OCI-LY3 (cell line): Measurements from ENCODE around the gene SERGEF.

Experiments
- EZH2phosphoT487 ChIP-seq: fragments of 200-600 bp; shearing (Covaris generic); IDR thresholded peaks from 2 replicates; pipeline ENCODE4 v1.6.1; 2018; ENCODE audit warnings: antibody characterized with exemption, mixed run types, low read depth
- TF ChIP-seq, protein P1 (sequence below): fragments of 200-600, 300-600 bp; sonication (generic); IDR thresholded peaks from 2 replicates; pipeline ENCODE4 v1.5.1; 2014; ENCODE audit warnings: antibody characterized with exemption, low read length, low read depth

DNA sequence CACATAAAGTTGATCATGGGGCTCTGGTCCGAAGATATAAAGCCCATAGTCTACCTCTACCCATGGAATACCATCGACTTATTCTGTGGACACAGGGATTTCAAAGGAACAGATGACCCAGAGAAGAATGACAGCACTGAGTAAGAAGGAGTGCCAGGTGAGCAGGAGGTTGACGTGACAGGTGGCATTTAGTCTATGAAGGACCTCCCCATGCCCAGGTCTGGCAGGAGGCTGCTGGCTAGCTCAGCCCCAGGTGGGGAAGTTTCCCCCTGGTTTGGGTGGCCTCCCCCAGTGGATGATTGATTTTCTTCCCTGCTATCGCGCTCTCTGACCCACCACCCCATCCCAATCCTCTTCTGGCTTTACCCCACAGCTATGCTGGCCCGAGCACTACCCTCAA is 239.2 kb downstream of the SERGEF start:
- TF ChIP-seq, protein P1, sequence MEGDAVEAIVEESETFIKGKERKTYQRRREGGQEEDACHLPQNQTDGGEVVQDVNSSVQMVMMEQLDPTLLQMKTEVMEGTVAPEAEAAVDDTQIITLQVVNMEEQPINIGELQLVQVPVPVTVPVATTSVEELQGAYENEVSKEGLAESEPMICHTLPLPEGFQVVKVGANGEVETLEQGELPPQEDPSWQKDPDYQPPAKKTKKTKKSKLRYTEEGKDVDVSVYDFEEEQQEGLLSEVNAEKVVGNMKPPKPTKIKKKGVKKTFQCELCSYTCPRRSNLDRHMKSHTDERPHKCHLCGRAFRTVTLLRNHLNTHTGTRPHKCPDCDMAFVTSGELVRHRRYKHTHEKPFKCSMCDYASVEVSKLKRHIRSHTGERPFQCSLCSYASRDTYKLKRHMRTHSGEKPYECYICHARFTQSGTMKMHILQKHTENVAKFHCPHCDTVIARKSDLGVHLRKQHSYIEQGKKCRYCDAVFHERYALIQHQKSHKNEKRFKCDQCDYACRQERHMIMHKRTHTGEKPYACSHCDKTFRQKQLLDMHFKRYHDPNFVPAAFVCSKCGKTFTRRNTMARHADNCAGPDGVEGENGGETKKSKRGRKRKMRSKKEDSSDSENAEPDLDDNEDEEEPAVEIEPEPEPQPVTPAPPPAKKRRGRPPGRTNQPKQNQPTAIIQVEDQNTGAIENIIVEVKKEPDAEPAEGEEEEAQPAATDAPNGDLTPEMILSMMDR: no peak
- TF ChIP-seq EZH2phosphoT487: no peak
